Large intestine (tissue), 12 donors: ENCODE data around the gene ANKS3. TPM values are rescaled to one million over a fixed set of nuclear protein-coding genes. Genes with fewer than 3 reads are reported as not detected.

ENCODE experiments used
- DNase-seq, 2 donors: peaks; one replicate each; pipeline versions ENCODE4 v3.0.0 to v3.0.0-alpha.2; 2013
- H3K27ac ChIP-seq: one replicate; pipeline ENCODE4 v1.5.1; 2013; ENCODE audit warnings: low read length
- H3K27me3 ChIP-seq: 2 replicates; pipeline ENCODE4 v1.6.1; 2013; ENCODE audit warnings: low read length; ENCODE audit not compliant: control insufficient read depth, insufficient read depth
- H3K36me3 ChIP-seq: 2 replicates; pipeline ENCODE4 v1.6.1; 2013; ENCODE audit warnings: low read length; ENCODE audit not compliant: control insufficient read depth, insufficient read depth
- H3K4me1 ChIP-seq: one replicate; pipeline ENCODE4 v1.6.1; 2013; ENCODE audit warnings: low read length; ENCODE audit not compliant: control insufficient read depth, insufficient read depth
- H3K4me3 ChIP-seq: one replicate; pipeline ENCODE4 v1.5.1; 2013; ENCODE audit warnings: low read length
- H3K9me3 ChIP-seq: one replicate; pipeline ENCODE4 v1.6.1; 2013; ENCODE audit warnings: mild to moderate bottlenecking, low read depth, low read length, moderate library complexity; ENCODE audit not compliant: control insufficient read depth
- WGBS: methylation state at CpG from one replicate; pipeline ENCODE4 v1.1.5; 2013; ENCODE audit warnings: low lambda C conversion rate; ENCODE audit not compliant: insufficient coverage; 5-methylcytosine and 5-hydroxymethylcytosine counted together
- long read RNA-seq, 11 donors: transcript quantifications; one replicate each; lab custom pipeline, GENCODE V29; 2026
- polyA plus RNA-seq: library from polyadenylated mRNA; unstranded; fragments of 120-200 nt; gene quantifications from one replicate; pipeline ENCODE4 v1.2.1, GENCODE V29; 2013

ANKS3 gene, protein sequence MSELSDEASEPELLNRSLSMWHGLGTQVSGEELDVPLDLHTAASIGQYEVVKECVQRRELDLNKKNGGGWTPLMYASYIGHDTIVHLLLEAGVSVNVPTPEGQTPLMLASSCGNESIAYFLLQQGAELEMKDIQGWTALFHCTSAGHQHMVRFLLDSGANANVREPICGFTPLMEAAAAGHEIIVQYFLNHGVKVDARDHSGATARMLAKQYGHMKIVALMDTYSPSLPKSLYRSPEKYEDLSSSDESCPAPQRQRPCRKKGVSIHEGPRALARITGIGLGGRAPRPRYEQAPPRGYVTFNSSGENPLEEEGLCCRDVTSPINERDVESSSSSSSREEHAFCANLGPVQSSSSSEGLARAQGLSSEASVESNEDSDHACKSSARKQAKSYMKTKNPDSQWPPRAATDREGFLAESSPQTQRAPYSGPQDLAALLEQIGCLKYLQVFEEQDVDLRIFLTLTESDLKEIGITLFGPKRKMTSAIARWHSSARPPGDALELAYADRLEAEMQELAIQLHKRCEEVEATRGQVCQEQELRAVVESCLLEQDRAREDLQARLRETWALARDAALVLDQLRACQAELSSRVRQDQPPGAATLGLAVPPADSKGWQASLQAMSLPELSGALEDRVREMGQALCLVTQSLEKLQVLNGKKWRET
- 19.8 TPM for polyA plus RNA-seq
- long read RNA-seq, donor 1, partial matches to known transcripts, result 0 of 2 reads
- long read RNA-seq, donor 1, other reads (novel, unspliced or antisense), result 0 of 2 reads
- long read RNA-seq, donor 2, partial matches to known transcripts, result 0 of 4 reads
- long read RNA-seq, donor 2, other reads (novel, unspliced or antisense), result 0 of 4 reads
- long read RNA-seq, donor 3, result 0 reads
- long read RNA-seq, donor 4, result 0 reads
- long read RNA-seq, donor 5, partial matches to known transcripts, result 0 of 1 reads
- long read RNA-seq, donor 5, other reads (novel, unspliced or antisense), result 0 of 1 reads
- long read RNA-seq, donor 6, result 0 reads
- long read RNA-seq, donor 7, partial matches to known transcripts, result 0 of 3 reads
- long read RNA-seq, donor 7, other reads (novel, unspliced or antisense), result 0 of 3 reads
- long read RNA-seq, donor 8, partial matches to known transcripts, result 0 of 2 reads
- long read RNA-seq, donor 8, other reads (novel, unspliced or antisense), result 0 of 2 reads
- long read RNA-seq, donor 9, partial matches to known transcripts, result 0 of 2 reads
- long read RNA-seq, donor 9, other reads (novel, unspliced or antisense), result 0 of 2 reads
- long read RNA-seq, donor 10, partial matches to known transcripts, result 0 of 1 reads
- long read RNA-seq, donor 10, other reads (novel, unspliced or antisense), result 0 of 1 reads
- long read RNA-seq, donor 11, partial matches to known transcripts, result 0 of 1 reads
- long read RNA-seq, donor 11, other reads (novel, unspliced or antisense), result 0 of 1 reads

DNA sequence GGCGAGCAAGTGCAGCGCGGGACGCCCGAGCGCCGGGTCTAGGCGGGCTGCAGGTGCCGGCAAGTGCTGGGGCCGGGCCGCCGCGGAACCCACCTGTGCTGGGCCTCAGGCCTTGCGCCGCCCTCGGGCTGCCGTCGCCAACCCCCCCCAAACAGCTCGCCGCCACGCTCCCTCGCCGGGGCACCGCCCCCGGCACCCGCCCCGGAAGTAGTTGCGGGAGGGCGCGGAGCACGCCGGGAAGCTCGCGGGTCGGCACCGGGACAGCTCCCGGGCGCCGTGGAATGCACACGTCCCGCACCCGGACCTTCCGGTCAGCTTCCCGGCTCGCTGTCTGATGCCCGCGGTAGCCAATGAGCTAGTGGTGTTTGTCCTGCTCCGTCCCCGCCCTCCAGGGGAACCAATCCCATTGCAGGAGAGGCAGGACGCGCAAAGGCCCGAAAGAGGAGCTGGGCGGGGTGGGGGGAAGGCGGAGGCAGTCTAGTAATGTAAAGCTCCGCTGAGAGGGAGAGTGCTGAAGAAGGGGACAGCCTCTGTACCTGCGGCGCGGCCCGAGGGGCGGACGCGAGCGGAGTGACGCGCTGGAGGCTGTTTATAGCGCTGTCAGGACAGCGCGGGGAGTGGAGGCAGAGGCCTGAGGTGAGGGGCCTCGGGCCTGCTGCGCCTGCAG lies at the start of gene ANKS3, which contains the start of gene DNAAF8:
ANKS3 (minus strand) TSS at position 209 of the 667 bp plus-strand sequence. CDS start 4,122 bp downstream, outside the sequence.
DNAAF8 (plus strand) TSS at position 475 of the 667 bp plus-strand sequence. CDS start 1,978 bp downstream, outside the sequence.
- Histone ChIP-seq H3K36me3 (peaks cover 9% of the 10 kb centered on the region), H3K4me3 (peak within 1 kb of the TSS; percentile 84), H3K27ac (peak within 1 kb of the TSS; percentile 66), H3K4me1 (peaks cover 4% of the 10 kb centered on the region), H3K9me3 (no peaks in the 10 kb centered on the region), H3K27me3 (no peaks in the 10 kb centered on the region)
- peak; percentile 95 to 96 for DNase-seq
- WGBS, result no CpG with 5 or more reads among the region's 70 CpGs

DNA sequence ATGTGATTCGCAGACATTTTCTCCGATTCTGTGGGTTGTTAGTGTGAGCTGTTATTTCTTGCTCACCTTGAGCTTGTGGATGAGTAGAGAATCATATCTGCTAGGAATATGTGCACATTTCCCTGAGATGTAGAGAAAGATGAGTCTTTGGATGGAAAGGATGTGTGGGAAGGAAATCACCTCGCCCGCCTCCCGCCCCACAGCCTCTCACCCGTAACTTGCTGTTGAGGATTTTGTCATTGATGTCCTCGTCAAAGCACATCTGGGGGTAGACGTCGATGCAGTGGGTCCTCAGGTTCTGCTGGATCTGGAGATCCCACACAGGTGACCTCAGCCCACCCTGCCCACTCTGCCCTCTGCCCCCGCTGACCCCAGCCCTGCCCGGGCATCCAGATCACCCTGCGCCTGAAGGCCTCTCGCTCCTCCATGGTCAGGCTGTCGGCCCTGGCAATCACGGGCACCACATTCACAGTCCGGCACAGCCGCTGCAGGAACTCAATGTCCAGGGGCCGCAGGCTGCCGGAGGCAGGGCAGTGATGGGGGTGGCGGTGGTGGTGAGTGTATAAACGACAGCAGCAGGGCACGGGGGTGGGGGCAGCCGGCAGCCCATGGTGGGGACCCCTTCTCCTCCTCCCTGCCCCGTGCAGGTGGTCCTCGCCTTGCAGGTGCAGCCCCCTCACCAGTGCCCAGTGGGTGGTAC lies 49.3 kb upstream of the ANKS3 start:
- DNase-seq, result no peak
- no CpG with 5 or more reads among the region's 25 CpGs for WGBS
- no peaks in the 10 kb centered on the region for H3K27me3 ChIP-seq

DNA sequence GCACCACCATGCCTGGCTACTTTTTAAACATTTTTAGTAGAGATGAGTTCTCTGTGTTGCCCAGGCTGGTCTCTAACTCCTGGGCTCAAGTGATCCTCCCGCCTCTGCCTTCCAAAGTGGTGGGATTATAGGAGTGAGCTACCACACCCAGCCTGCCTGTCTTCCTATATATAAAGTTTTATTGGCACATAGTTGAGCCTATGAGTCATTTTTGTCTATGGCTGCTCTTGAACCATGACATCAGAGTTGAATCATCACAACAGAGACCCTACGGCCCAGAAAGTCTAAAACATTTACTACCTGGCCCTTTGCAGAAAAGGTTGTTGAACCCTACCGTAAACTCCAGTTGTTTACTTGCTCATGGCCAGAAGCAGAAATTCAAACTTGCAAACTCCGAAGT lies 46.2 kb upstream of the ANKS3 start:
- no peak overlapping the region for H3K4me3 ChIP-seq
- no peak overlapping the region for H3K27ac ChIP-seq
- no peaks in the 10 kb centered on the region for H3K9me3 ChIP-seq
- no peak for DNase-seq
- H3K36me3 ChIP-seq, result no peaks in the 10 kb centered on the region
- 100% methylated on average over 1 of the region's 4 CpGs for WGBS
- H3K27me3 ChIP-seq, result no peaks in the 10 kb centered on the region
- H3K4me1 ChIP-seq, result no peaks in the 10 kb centered on the region

More for the DNA sequence above, 49.3 kb upstream of the ANKS3 start:
- Histone ChIP-seq H3K36me3 (no peaks in the 10 kb centered on the region), H3K4me3 (no peak overlapping the region), H3K27ac (no peak overlapping the region), H3K4me1 (peaks cover 13% of the 10 kb centered on the region), H3K9me3 (no peaks in the 10 kb centered on the region)

DNA sequence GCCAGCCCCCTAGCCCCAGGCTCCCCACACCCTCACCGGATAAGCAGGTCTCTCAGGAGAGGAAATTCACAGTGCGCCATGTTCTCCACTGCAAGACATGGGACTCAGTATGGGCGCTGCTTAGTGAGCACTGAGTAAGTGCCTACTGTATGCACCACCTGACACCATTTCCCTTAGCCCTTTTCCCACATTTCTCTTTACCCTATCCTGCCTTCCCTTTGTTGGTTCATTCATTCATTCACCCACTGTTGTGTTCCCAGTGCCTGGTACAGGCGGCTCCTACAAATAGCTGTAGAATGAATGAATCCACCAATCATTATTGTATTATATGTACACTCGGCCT lies 44.0 kb upstream of the ANKS3 start:
- Histone ChIP-seq H3K36me3 (no peaks in the 10 kb centered on the region), H3K4me3 (no peak overlapping the region), H3K4me1 (no peaks in the 10 kb centered on the region), H3K9me3 (no peaks in the 10 kb centered on the region), H3K27ac (no peak overlapping the region), H3K27me3 (no peaks in the 10 kb centered on the region)
- no peak for DNase-seq
- WGBS, result 100% methylated on average over 1 of the region's 5 CpGs

DNA sequence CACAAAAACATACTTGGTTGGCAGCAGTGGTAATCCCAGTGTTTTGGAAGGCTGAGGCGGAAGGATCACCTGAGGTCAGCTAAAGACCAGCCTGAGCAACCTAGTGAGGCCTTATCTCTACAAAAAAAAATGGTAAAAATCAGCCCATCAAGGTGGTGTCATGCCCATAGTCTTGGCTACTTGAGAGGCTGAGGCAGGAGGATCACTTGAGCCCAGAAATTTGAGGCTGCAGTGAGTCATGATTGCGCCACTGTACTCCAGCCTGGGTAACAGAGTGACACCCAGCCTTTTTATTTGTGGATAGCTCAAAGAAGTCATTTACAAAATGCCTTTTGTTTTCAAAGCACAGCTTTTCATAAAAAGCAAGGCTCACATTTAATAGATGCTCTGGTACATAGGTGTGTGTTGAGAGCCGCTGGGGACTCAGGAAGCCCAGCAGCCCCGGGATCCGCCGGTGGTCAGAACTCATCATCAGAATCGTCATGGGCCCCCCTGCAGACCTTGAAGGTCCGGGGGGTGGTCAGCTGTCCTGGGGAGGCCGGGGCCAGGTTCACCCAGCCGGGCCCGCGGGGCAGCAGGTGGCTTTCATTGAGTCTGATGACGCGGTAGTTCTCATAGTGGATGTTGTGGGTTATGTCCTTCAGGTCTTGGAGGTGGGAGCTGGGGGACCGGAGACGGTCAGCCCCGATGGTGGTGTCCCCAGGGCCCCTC lies 43.4 kb upstream of the ANKS3 start:
- Histone ChIP-seq H3K4me1 (no peaks in the 10 kb centered on the region), H3K27ac (no peak overlapping the region), H3K9me3 (no peaks in the 10 kb centered on the region), H3K27me3 (no peaks in the 10 kb centered on the region), H3K36me3 (no peaks in the 10 kb centered on the region), H3K4me3 (no peak overlapping the region)
- no CpG with 5 or more reads among the region's 17 CpGs for WGBS
- no peak for DNase-seq

DNA sequence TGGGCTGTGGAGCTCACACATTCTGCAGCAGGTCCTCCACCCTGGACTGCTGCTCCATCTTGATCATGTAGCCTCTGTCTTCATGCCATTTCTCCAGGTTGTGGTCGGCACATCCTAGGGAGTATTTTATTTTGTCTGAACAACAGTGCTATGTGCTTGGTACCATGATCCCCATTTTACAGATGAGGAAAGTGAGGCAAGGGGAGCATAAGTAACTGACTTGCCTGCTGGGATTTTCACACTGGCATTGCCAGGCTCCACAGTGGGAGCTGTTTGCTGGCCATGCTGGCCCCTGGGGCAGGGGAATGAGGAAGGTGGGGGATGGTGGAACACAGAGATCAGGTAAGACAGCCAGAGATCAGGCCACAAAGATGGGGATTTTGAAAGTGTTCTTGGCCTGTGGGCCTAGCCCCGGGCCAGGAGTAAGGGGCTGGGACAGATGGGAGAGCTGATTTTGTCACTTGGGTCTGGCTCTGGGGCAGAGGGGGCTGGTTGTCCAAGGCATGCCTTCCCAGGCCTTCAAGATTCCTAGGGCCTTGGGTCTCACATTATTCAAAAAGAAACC lies 42.2 kb upstream of the ANKS3 start:
- no peaks in the 10 kb centered on the region for H3K27me3 ChIP-seq
- no CpG with 5 or more reads among the region's 2 CpGs for WGBS
- H3K9me3 ChIP-seq, result no peaks in the 10 kb centered on the region
- no peaks in the 10 kb centered on the region for H3K4me1 ChIP-seq
- no peak for DNase-seq
- no peak overlapping the region for H3K27ac ChIP-seq
- no peak overlapping the region for H3K4me3 ChIP-seq
- no peaks in the 10 kb centered on the region for H3K36me3 ChIP-seq

DNA sequence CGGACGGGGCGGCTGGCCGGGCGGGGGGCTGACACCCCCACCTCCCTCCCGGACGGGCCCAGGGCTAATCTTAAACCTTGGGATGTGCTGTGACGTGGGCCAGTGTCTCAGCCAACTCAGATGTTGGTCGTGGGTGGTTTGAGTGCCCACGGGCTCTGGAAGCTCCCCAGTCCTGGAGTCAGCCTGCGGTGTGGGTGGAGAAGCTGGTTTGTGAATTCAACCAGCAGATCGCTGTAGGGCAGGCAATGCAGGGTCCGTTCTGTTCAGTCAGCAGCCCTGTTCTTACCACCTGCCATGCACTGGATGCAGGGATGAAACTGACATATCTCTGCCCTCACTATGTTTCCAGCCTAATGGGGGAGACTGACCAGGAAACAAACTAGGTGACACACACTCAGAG lies 40.9 kb upstream of the ANKS3 start:
- H3K4me3 ChIP-seq, result no peak overlapping the region
- DNase-seq, result no peak
- H3K36me3 ChIP-seq, result no peaks in the 10 kb centered on the region
- H3K4me1 ChIP-seq, result no peaks in the 10 kb centered on the region
- H3K27ac ChIP-seq, result no peak overlapping the region
- no peaks in the 10 kb centered on the region for H3K27me3 ChIP-seq
- H3K9me3 ChIP-seq, result no peaks in the 10 kb centered on the region
- no CpG with 5 or more reads among the region's 13 CpGs for WGBS

DNA sequence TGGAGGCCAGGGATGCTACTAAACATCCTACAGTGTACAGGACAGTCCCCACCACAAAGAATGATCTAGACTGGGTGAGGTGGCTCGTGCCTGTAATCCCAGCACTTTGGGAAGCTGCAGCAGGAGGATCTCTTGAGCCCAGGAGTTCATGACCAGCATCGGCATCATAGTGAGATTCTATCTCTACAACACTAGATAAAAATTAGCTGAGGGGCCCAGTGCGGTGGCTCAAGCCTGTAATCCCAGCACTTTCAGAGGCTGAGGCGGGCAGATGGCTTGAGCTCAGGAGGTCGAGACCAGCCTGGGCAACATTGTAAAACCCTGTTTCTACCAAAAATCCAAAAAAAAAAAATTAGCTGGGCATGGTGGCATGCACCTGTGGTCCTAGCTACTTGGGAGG lies 38.3 kb upstream of the ANKS3 start:
- Histone ChIP-seq H3K27me3 (no peaks in the 10 kb centered on the region), H3K36me3 (no peaks in the 10 kb centered on the region), H3K27ac (no peak overlapping the region), H3K9me3 (no peaks in the 10 kb centered on the region), H3K4me1 (peaks cover 10% of the 10 kb centered on the region), H3K4me3 (no peak overlapping the region)
- no CpG with 5 or more reads among the region's 5 CpGs for WGBS
- no peak for DNase-seq
